Embryonic facial prominence (tissue), 1 donor: ENCODE data around the gene NRSN2.

Experiments used
- DNase-seq: peaks from one replicate; pipeline ENCODE4 v3.0.0-alpha.2; 2016; ENCODE audit errors: extremely low spot score

Gene NRSN2

GRCh38 chr20:397432-398237 is 50.7 kb downstream of the NRSN2 start:
- no peak for DNase-seq

GRCh38 chr20:399182-399707 is 52.3 kb downstream of the NRSN2 start:
- DNase-seq, result no peak

- no peak for DNase-seq
Observed at GRCh38 chr20:400128-400453, 53.2 kb downstream of the NRSN2 start.

GRCh38 chr20:400454-401275 is 53.8 kb downstream of the NRSN2 start:
- no peak for DNase-seq

- DNase-seq, result no peak
Observed at GRCh38 chr20:401682-402495, 55.0 kb downstream of the NRSN2 start.

- DNase-seq, result no peak
Observed at GRCh38 chr20:402496-402885, 55.6 kb downstream of the NRSN2 start.

- DNase-seq, result no peak
Observed at GRCh38 chr20:402898-403581, 56.1 kb downstream of the NRSN2 start.

- no peak for DNase-seq
Observed at GRCh38 chr20:403582-403957, 56.7 kb downstream of the NRSN2 start.

- DNase-seq, result no peak
Observed at GRCh38 chr20:404088-404487, 57.2 kb downstream of the NRSN2 start.
